NCI-H510A treated with DMSO at 0.1 percent for 48 hours (cell line): ENCODE measurements around the gene RAVER1.
"Not testable (repeated sequence)": the region's sequence is repeated elsewhere in the genome, so short reads cannot be mapped to it uniquely, and the experiment has no call there.

Experiments used
- DNase-seq: peaks from one replicate; lab custom pipeline; 2025; lab: John Stamatoyannopoulos, UW

The RAVER1 gene

DNA sequence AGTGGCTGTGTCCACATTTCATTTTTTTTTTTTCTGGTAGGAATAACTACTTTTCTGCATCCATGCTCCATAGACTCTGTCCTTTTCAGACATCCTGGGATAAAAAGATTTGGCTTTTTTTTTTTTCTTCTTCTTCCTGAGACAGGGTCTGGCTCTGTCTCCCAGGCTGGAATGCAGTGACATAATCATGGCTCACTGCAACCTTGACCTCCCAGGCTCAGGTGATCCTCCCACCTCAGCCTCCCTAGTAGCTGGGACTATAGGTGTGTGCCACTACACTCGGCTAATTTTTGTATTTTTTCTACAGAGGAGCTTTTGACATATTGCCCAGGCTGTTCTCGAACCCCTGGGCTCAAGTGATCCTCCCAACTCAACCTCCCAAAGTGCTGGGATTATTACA lies 10.2 kb upstream of the RAVER1 start:
- DNase-seq = no peak

DNA sequence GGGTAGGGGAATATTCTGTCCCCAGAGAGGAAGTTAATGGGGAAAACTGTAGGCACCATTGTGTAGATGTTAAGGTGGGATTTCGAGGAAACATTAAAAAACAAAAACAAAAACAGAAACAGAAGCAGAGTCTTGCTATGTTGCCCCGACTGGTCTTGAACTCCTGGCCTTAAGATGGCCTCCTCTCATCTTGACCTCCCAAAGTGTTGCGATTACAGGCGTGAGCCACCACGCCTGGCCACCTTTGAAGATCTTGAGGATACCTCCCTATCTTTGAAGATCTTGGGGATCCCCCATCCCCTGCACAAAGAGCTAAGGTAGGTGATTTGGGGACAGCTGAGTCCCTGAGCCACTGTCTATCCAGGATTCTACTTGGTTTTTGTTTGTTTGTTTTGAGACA lies 6.6 kb upstream of the RAVER1 start:
- DNase-seq = no peak

DNA sequence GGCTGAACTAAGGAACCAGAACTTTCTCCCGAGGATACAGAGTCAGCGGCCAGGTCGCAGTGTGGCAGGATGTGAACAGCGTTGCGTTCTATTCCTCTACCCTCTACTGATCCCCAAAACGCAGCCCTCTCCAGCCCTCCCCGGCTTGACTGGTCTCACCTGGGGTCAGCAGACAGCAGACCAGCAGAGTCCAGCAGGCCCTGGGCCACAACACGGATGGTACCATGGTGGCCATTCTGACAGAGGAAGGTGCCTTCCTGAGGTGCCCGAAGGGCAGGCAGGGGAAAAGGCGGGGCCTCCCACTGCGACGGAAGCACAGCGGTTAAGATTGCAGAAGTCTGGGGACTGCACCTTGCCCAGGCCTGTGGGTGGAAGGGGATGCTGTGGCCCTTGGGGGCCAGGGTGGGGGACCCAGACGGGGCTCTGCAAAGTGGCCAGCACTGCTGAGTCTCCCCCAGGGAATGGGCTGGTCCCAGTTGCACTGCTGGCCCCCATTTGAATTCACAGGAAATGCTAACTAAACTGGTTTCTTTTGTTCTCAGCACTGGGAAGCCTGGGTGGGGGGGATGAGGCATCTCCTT lies 6.1 kb upstream of the RAVER1 start, which contains the start of gene ICAM3:
ICAM3 (minus strand) TSS at position 245 of the 581 bp plus-strand sequence; CDS start at position 235, 10 bp downstream.
- no peak for DNase-seq

DNA sequence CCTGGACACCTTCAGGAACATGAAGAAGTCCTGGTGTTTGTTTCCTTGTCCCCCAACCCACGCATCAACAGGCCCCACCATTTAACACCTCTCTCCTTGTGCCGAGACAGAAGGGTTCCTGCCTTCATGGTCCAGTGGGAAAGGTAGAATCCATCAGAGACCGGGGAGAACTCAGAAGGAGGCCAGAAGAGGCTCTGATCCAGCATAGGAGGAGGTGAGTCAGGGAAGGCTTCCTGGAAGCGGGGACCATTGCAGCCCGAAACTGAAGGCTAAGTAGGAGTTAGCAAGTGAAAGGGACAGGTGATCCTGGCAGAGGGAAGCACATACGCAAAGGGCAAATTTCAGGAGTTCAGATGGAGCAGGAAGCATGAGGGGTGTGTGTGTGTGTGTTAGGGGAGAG lies 5.6 kb upstream of the RAVER1 start:
- no peak for DNase-seq

DNA sequence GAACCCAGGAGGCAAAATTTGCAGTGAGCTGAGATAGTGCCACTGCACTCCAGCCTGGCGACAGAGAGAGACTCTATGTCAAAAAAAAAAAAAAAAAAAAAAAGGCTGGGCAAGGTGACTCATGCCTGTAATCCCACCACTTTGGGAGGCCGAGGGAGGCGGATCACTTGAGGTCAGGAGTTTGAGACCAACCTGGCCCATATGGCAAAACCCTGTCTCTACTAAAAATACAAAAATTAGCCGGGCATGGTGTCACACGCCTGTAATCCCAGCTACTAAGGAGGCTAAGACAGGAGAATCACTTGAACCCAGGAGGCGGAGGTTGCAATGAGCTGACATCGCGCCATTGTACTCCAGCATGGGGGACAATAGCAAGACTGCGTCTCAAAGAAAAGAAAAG lies 3.4 kb upstream of the RAVER1 start:
- DNase-seq = not testable (repeated sequence)

DNA sequence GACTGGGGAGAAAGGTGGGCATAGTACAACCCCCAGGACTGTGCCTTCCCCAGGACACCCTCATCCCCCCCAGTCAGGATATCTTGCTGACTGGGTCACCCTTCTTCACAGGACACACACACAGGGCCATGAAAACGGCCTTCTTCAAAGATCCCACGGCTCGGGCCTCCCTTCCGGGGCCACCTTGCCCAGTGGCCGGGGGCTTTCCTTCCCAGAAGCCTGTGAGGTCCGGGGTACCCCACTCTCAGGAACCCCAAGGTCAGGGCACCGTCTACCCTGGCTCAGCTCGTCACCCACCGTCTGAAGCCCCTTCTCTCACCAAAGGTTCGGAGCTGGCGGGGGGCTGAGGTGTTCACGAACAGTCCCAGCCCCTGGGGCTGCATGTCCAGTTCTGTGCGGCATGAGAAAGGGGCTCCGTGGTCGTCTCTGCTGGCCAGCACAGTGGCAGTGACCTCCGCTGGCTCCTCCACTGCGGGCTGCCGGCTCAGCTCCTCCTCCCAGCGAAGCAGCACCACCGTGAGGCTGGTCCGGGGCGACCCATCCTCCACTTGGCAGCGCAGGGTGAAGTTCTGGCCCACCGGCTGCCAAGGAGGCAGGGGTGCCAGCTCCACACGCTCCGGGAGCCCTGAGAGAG lies 2.1 kb upstream of the RAVER1 start:
- DNase-seq = no peak

DNA sequence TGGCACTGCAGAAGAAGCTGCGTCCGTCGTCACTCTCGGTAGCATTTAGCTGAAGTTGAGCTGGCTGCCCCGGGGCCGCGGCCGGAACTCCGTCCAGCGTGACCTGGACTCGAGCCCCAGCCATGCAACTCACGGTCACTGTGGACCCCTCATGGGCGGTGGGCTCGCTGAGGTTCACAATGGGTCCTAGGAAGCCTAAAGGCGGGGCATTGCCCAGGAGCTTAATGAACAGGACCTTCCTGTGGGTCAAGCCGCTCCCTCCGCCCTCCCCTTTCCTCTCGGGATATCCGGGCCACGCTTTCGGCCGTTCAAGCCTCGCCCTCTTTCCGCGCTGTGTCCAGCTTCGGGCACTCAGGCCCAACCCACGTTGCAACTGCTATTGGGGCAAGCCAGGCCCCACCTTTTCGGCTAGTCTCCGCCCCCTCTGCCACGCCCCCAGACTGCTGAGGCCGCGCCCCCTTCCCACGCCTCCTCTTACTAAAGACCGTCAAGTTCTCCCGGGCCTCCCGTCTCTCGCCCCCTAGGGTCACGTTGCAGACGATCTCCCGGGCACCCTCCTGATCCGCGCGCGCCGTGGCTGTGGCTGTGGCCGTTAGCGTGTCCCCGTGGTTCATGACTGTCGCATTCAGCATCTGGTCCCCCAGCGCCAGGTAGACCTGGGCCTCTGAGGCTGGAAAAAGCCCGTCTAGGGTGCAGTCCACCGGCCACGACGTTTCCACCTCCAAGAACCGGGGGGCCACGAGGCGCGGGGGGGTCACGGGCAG lies 1.4 kb upstream of the RAVER1 start:
- DNase-seq = peak; percentile 89

DNA sequence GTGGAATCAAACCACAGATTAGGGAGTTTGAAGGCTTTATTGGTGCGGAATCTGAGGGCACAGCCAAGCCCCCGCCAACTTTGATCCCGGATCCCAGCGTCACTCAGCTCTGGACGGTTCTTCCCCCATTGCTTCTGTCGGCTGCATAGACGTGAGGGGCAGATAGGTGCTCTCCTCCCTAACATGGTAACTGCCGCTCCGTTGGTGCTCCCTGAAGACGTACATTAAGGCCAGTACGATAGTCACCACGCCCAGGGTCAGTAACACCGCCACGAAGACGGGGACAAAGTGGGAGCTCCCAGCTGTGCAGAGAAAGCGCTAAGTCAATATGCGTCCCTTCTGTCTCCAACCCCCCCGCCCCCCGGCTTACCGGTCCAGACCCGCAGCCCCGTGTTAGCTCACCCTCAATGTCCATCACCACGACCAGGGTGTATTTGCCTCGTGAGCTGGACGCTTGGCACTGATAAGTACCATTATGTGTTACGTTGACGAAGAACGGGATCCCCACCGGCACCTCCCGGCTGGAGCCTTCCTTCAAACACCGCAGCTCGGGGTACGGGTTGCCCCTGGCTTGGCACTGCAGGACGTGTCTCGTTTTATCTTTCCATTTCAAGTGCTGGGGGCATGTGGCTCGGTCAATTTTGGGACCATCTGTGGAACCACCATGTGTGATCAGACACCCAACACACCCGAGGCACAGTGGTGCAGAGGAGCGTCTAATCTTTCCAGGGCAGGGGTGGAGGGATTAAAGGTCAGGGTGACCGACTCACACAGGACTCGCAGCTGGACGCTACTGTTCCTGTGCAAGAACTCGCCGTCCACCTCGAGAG lies 644 bp upstream of the RAVER1 start:
- peak; percentile 92 for DNase-seq

DNA sequence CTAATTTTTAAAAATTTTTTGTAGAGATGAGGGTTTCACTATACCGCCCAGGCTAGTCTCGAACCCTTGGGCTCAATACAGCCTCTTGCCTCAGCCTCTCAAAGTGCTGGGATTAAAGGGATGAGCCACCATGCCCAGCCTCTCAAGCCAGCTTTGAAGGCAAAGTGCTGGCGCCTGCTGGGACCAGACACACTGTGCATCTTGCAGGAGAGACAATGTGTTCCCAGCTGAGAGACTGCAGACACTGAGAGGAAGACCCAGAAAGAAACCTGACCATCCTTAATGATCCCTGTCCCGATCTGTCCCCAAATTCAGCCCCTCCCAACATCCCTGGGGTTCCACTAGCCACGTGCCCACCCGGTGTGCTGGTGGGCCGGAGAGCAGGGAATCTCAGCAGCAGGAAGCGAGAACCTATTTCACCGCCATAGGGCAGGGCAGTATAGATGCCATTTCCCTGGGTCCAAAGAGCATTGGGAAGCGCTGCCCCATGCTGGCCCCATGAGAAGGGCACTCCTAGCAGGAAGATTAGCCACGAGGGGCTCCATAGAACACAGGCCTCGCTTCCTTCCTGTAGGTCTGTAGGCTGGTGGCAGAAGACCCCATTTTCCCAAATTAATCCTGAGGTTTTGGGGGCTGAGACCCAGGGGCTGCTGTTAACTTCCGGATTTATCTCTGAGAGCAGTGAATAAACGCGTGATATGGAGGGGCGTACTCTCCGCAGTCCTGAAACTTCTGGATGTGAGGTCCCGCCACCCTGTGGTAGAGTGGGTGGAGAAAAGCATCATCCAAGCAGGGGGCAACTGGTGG lies 968 bp downstream of the RAVER1 start:
- no peak for DNase-seq

DNA sequence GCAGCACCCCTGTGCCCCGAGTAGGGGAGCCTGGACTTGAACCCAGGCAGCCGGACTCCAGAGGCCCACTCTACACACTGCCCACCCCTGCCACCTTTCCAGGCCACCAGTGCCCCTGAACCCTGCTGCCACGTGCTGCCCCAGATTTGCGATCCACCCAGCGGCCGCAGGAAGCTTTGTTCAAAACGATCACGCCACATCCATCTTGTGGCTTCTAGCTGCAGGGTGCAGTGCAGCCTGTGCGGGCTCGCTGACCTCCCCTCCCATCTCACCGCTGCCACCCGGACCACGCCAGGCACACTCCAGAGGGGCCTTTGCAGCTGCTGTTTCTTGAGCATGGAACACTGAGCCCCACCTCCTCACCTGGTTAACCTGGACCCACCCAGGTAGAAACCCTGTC lies 3.8 kb downstream of the RAVER1 start:
- no peak for DNase-seq

DNA sequence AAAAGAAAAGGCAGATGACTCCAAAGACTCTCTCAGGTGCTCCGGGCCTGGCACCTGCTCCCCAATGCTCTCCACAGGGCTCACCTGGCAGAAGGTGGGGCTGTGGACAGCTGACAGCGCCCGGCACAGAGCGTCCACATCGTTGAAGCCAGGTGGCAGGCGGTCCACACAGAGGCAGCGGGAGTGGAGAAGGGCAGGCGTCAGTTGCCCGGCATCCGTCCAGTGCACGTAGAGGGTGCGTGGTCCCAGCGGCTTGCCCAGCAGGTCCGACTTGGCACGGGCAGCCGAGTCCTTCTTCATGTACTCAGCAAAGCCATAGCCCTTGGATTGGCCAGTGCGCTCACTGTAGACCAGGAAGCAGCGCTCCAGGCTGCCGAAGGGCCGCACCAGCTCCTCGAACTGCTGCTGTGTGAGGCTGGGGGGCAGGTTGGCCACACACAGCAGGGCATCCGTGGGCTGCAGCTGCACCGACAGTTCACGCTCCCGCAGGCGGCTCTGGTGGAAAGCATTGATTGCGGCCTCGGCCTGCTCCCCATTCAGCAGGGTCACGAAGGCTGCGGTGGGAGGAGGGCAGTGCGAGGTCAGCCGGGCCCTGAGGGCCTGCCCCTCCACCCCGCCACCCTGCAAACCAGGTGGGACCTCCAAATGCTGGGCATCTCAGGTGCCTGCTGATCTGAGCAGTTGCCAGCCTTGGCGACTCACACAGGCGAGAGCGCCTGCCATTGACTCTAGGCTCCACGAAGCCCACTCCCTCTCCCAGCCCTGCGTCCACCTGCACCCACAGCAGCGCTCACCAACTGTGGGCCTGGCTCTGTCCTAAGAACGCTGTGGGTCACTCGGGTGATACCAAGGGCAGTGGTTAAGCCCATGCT lies 4.5 kb downstream of the RAVER1 start:
- no peak for DNase-seq

DNA sequence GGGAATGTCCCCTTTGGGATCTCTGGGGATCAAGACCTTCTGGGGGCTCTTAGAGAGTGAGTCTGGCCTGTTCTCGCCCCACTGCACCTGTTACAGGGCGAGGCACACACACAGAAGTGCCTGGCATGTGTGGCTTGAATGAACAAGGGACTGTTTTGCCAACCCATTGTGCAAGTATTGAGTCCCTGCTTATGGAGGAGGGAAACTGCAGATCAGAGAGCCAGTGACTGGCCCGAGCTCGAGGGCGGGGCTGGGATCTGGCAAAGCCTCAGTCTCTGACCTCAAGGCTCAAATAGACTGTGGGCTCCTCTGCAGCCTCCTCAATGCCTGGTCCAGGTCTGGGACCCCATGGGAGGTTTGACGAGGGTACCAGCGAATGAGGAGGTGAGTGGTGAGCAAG lies 5.5 kb downstream of the RAVER1 start:
- no peak for DNase-seq

DNA sequence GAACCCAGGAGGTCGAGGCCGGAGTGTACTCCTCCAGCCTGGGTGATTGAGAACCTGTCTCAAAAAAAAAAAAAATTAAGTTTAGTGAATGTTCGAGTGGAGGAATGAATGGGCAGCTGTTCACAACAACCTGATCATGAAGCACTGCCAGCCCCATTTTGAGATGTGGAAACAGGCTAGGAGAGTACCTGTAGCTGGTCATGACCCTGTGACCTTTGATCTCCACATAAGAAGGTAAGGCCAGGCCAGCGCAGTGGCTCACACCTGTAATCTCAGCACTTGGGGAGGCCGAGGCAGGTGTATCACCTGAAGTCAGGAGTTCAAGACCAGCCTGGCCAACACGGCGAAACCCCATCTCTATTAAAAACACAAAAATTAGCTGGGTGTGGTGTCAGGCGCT lies 7.6 kb downstream of the RAVER1 start:
- DNase-seq = no peak

DNA sequence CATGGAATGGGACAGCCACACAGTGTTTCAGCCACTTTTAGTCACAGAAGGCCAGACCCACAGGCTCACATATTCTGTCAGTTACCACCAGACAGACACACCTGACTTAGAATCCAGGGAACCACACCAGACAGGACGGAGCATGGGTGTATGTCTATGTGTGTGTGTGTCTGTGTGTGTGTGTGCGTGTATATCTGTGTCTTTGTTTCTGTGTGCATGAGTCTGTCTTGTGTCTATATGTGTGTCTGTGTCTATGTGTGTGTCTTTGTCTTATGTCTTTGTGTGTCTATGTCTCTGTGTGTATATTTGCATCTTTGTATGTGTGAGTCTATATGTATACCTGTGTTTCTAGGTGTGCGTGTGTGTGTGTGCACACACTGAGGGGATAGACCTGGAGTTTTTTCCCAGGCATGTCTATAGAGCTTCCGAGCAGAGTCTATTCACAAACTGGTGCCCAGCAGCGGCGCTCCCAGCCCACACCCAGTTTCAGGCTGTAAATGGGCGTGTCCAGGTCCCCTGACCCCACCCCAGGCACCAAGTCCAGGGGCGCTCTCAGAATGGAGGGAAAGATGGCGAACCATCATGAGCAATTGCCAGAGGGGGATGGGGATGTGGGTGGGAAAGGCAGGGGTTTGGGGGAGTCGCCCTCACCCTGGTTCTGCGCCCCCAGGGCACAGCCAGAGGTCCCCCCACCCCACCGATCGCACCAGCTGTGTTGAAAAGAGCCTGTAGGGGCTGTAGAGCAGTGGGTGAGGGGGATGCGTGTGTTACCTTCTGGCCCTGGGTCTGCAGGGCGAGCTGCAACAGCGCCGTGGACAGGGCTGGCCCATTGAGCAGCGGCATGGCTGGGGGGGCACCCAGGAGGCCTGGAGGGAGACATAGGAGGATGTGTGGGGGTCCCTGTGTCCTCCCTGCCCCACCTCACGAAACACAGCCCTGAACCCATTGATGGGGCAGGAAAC lies 11.2 kb downstream of the RAVER1 start:
- DNase-seq = no peak

DNA sequence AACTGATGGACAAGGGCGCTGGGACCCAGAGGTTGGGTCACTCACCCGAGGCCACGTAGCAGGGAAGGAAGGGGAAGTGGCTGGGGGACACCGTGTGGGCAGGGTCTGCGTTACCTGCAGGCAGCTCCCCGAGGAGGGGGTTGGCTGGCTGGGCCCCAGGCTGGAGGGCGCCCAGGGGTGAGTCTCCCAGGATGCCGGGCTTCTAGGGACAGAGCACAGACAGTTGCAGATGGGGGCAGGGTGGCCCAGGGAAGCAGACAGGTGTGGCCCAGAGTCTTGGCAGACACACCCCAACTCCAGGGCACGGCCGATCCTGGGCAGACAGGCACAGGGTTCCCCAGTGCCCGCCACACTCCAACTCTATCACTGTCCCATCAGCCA lies 11.9 kb downstream of the RAVER1 start:
- no peak for DNase-seq

DNA sequence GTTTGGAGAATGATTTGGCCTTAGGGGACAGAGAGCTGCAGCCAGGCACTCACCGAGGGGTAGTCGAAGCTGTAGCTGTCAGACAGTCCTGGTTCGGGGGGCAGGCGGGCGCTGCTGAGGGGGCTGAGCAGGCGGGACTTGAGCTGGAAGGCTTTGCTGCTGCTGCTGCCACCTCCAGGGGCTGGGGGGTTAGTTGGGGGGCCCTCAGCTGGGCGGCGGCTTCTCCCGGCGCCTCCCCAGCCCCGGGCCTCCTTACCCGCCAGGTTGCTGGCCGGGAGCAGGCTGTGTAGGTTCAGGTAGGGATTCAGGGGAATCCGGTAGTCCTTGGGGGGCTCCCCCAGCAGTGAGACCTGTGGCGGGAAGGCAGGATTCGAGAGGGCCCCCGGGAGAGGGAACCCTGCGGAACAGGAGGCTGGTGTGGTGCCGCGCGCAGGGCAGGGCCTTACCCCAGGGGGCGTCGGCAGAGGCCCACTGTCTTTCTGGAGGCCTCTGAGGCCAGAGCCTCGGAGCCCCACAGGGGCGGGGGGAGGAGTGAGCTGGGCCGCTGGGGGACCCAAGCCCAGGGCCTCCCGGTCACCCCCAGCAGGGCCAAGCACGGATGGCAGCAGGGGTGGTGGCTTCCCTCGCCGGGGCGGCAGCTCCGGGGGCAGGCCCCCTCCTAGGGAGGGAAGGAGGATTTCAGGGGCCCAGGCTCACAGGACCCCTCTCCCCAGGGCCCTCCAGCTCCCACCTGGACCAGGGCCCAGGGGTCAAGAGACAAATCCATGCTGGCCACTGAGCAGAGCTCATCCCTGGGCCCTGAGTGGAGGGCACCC lies 12.5 kb downstream of the RAVER1 start:
- DNase-seq = no peak

DNA sequence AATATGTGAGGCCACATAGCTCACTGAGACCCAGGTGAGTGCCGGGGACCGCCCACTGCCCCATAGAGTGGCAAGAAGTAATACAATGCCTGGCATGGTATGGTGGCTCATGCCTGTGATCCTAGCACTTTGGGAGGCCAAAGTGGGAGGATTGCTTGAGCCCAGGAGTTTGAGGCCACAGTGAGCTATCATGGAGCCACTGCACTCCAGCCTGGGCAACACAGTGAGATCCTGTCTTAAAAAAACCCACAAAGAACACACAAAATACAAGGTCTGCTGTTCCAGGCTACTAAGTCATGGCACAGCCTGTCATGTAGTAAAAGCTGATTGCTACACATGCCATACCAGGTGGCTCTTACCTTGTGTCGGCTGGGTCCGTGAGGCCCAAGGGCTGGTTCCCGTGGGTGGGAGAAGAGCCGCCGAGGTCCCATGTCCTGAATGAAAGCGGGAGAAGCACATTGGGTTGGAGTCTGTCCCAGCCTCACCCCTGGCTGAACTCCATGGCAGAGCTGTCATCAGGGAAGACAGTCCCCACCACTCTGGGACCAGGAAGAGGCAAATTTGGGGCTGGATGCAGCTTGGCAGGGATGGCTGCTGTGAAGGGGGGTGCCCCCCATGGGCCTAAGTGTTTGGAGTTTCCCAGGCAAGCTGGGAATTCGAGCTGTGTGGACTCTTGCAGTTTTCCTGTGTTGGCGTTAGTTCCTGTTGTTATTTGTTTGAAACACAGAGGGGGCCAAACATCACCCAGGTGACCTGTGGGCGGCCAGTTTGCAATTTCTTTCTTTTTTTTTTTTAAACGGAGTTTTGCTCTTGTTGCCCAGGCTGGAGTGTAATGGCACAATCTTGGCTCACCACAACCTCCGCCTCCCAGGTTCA lies 14.3 kb downstream of the RAVER1 start:
- no peak for DNase-seq
